ENCODE data around the gene TECTB.

TECTB gene

GRCh38 chr10:112343056-112343806, 60.0 kb downstream of the TECTB start:
- no peak for TF ChIP-seq CTCF (IDR thresholded peaks at IDR 0.05; ENCODE audit: low read length, missing control alignments)
- DNase-seq (ENCODE audit: low read depth): no peak

GRCh38 chr10:112344261-112344660, 61.1 kb downstream of the TECTB start:
- DNase-seq (ENCODE audit: low read depth): no peak

More at GRCh38 chr10:112343056-112343806, 60.0 kb downstream of the TECTB start:
- H3K4me3 ChIP-seq (replicated peaks; ENCODE audit: low read depth, low read length): no peak overlapping the region

GRCh38 chr10:112345202-112345601, 62.0 kb downstream of the TECTB start:
- no peak overlapping the region for H3K4me3 ChIP-seq (replicated peaks; ENCODE audit: low read depth, low read length)
- TF ChIP-seq CTCF (IDR thresholded peaks at IDR 0.05; ENCODE audit: low read length, missing control alignments): no peak
- DNase-seq (ENCODE audit: low read depth): no peak

More at GRCh38 chr10:112344261-112344660, 61.1 kb downstream of the TECTB start:
- no peak for TF ChIP-seq CTCF (IDR thresholded peaks at IDR 0.05; ENCODE audit: low read length, missing control alignments)
- no peak overlapping the region for H3K4me3 ChIP-seq (replicated peaks; ENCODE audit: low read depth, low read length)

- H3K4me3 ChIP-seq (replicated peaks; ENCODE audit: low read depth, low read length): no peak overlapping the region
- no peak for TF ChIP-seq CTCF (IDR thresholded peaks at IDR 0.05; ENCODE audit: low read length, missing control alignments)
- DNase-seq (ENCODE audit: low read depth): no peak
Measured at GRCh38 chr10:112345743-112346142, 62.5 kb downstream of the TECTB start.

- TF ChIP-seq CTCF (IDR thresholded peaks at IDR 0.05; ENCODE audit: low read length, missing control alignments): no peak
- H3K4me3 ChIP-seq (replicated peaks; ENCODE audit: low read depth, low read length): no peak overlapping the region
- DNase-seq (ENCODE audit: low read depth): no peak
Measured at GRCh38 chr10:112346774-112347173, 63.6 kb downstream of the TECTB start.

- no peak for TF ChIP-seq CTCF (IDR thresholded peaks at IDR 0.05; ENCODE audit: low read length, missing control alignments)
- DNase-seq (ENCODE audit: low read depth): no peak
Measured at GRCh38 chr10:112347709-112348671, 64.8 kb downstream of the TECTB start.

More at GRCh38 chr10:112347709-112348671, 64.8 kb downstream of the TECTB start:
- H3K4me3 ChIP-seq (replicated peaks; ENCODE audit: low read depth, low read length): no peak overlapping the region

All from fibroblast of pulmonary artery (primary cell).